Common myeloid progenitor, CD34-positive (primary cell): ENCODE measurements around the gene RAB10.
A peak's percentile ranks its signal among the peaks of the same experiment; 100 is the strongest.

Source experiments
- CTCF ChIA-PET: fragments of 350-600 bp; sonication (Branson Sonifier 250); formaldehyde crosslinking; loops from one replicate; lab custom pipeline; 2021; ENCODE audit warnings: antibody characterized with exemption; lab: Charles Lee
- POLR2A ChIA-PET: fragments of 350-600 bp; sonication (Branson Sonifier 250); formaldehyde crosslinking; loops from one replicate; lab custom pipeline; 2021; ENCODE audit warnings: antibody characterized with exemption; lab: Charles Lee
- DNase-seq, 3 donors: peaks; one replicate each; pipeline versions ENCODE4 v3.0.0 to v3.0.0-alpha.2; 2013
- H3K27ac ChIP-seq, 2 experiments: 1 replicate in 1 of 2; 2 replicates in 1 of 2; pipeline ENCODE4 v1.7.0; 2013; ENCODE audit warnings: inconsistent platforms in 2 of 2, low read length in 2 of 2, mild to moderate bottlenecking in 2 of 2, low read depth in 1 of 2, moderate library complexity in 1 of 2; ENCODE audit not compliant: severe bottlenecking in 2 of 2, insufficient read depth in 1 of 2, poor library complexity in 1 of 2
- H3K27me3 ChIP-seq, 5 experiments: replicated peaks in 2 of 5; 1 replicate in 3 of 5; 2 replicates in 2 of 5; pipeline versions ENCODE4 v1.6.1 to v1.7.0; 2013; ENCODE audit warnings: low read length in 4 of 5, mild to moderate bottlenecking in 2 of 5, moderate library complexity in 2 of 5, inconsistent platforms in 1 of 5; ENCODE audit not compliant: insufficient read depth in 5 of 5, control insufficient read depth in 4 of 5
- H3K36me3 ChIP-seq, 4 experiments: 1 replicate in 2 of 4; 2 replicates in 2 of 4; pipeline versions ENCODE4 v1.6.1 to v1.7.0; 2013; ENCODE audit warnings: low read length in 3 of 4, control low read depth in 1 of 4, mild to moderate bottlenecking in 1 of 4; ENCODE audit not compliant: control insufficient read depth in 4 of 4, insufficient read depth in 4 of 4
- H3K4me1 ChIP-seq, 4 experiments: 1 replicate in 3 of 4; 2 replicates in 1 of 4; pipeline versions ENCODE4 v1.6.1 to v1.7.1; 2013; ENCODE audit warnings: low read length in 3 of 4, mild to moderate bottlenecking in 3 of 4, control low read depth in 1 of 4, inconsistent platforms in 1 of 4, moderate library complexity in 1 of 4; ENCODE audit not compliant: control insufficient read depth in 4 of 4, insufficient read depth in 4 of 4; ENCODE audit errors: control extremely low read depth in 1 of 4
- H3K4me3 ChIP-seq, 7 experiments: 1 replicate in 4 of 7; 2 replicates in 3 of 7; pipeline versions ENCODE4 v1.5.1 to v1.7.0; 2013; ENCODE audit warnings: mild to moderate bottlenecking in 7 of 7, low read length in 6 of 7, moderate library complexity in 6 of 7, inconsistent platforms in 2 of 7, low read depth in 2 of 7, control low read depth in 1 of 7; ENCODE audit not compliant: insufficient read depth in 4 of 7, control insufficient read depth in 1 of 7; ENCODE audit errors: extremely low read depth in 1 of 7
- H3K9me3 ChIP-seq, 5 experiments: 1 replicate in 4 of 5; 2 replicates in 1 of 5; pipeline versions ENCODE4 v1.6.1 to v1.7.1; 2013; ENCODE audit warnings: low read length in 4 of 5, mild to moderate bottlenecking in 2 of 5, inconsistent platforms in 1 of 5, low read depth in 1 of 5, moderate library complexity in 1 of 5; ENCODE audit not compliant: control insufficient read depth in 4 of 5, insufficient read depth in 2 of 5; ENCODE audit errors: control extremely low read depth in 1 of 5
- WGBS: methylation state at CpG from one replicate; pipeline ENCODE4 v1.1.5; 2013; ENCODE audit not compliant: insufficient coverage; 5-methylcytosine and 5-hydroxymethylcytosine counted together

The RAB10 gene

DNA sequence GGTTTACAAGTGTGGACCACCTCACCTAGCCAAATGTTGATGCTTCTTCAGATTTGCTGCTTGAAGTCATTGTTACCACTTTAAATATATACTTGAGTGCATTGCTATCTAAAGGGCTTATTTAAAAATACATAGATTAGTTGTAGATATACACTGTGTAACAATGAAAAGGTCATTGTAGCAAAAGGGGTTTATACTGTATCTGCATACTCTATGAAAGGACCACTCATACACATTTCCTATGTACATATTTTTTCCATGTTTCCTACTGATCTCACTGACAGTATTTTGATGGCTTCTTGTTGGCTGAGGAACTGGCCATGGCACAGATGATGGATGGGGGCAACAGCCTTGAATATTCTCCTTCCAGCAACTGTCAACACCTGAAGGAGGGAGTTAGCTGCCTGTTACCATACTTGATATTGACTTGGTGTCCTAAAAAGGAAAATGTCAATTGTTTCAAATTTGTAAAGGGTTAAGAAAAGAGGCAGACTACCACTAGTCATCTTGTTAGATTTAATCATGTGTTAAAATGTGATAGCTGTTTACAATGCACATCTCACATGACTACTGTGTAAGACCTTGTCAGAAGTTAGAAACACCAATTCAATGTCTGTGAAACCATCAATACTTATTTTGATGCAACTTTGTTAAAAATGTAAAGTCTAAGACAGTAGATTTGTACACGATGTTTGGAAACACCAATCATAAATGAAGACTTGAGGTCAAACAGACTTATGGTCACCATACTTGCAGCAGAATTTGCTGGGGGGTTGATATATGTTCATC lies 33.5 kb downstream of the RAB10 start:
- Histone ChIP-seq H3K9me3 (no peaks in the 10 kb centered on the region), H3K4me3 (no peak overlapping the region), H3K27ac (peak overlapping the region; percentile 21 to 89), H3K4me1 (peaks cover 7 to 58% (median 29%) of the 10 kb centered on the region in 4 experiments), H3K36me3 (peaks cover 0 to 2% (median 0%) of the 10 kb centered on the region in 4 experiments), H3K27me3 (no peaks in the 10 kb centered on the region)
- no peak for DNase-seq
- CTCF ChIA-PET: interaction anchor here (1.4 kb wide), 1 partner anchor 8 kb away, joined by 4 read pairs; no protein-coding TSS in a partner anchor
- no CpG with 5 or more reads among the region's 1 CpG for WGBS
- POLR2A ChIA-PET: no interaction called here

DNA sequence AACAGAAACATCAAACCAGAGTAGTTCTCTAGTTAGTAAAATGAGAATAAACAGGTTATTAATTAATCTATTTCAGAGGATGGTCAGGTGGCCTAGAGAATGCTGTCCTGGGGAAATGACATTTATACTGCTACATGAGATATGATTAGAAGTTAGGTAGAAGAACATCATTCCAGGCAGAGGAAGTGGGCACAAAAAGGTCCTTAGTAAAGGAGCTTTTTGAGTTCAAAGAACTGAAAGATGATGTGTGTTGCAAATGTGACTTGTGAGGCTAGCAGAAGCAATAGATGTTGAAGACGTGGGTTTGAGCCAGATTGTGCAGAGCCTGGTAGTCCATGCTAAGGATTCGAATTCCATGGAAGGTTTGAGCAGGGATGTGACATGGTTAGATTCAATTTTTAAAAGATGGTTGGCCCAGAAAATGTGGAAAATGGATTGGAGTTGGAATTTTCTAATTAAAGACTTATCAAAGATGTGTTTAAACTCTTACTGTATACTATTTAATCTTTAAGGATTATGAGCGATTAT lies 34.2 kb downstream of the RAB10 start:
- DNase-seq: peak in 2 of 3 donors; percentile 30 to 42

DNA sequence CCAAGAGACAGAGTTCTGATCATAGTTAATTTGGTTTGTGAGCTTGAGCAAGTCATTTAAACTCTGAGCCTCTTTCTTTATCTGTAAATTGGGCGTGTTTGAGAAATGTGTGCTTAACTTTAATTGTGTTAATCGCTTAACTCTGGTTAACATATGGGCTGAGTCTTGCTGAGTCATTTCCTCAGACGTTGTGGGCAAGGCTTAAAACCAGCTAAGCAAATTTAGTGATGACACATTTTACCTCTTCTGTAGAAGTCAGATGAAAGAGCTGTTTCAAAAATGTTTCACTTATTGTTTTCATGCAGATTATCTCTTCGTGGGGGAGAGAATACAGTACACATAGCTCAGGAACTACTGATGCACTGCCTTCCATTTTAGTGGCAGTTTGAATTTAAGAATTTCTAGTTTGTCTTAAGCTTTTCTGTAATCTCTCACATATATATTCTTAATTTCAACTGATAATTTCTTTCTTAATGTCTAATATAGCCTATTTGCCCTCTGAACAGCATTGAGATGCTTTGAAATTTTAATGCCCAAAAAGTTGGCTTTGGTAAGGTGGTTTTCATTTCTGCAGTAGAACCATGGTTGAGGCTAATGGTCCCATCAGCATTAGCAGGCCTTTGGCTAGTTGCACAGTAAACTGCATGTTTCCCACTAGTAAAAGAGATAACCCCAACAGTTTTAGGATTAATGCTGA lies 34.9 kb downstream of the RAB10 start:
- Histone ChIP-seq H3K36me3 (peaks cover 0 to 2% (median 0%) of the 10 kb centered on the region in 4 experiments), H3K27me3 (no peaks in the 10 kb centered on the region), H3K9me3 (no peaks in the 10 kb centered on the region), H3K4me3 (peak overlapping the region in 4 of 7 experiments; percentile 32 to 57 (median 40)), H3K4me1 (peaks cover 7 to 66% (median 31%) of the 10 kb centered on the region in 4 experiments), H3K27ac (peak overlapping the region; percentile 61 to 89)
- POLR2A ChIA-PET: interaction anchor here (0.9 kb wide), 1 partner anchor 18 kb away, joined by 3 read pairs; no protein-coding TSS in a partner anchor
- CTCF ChIA-PET: interaction anchor here (0.6 to 2.0 kb wide), 7 partner anchors 9 to 77 kb away, joined by 3 to 5 read pairs (median 4); no protein-coding TSS in a partner anchor
- 0% methylated on average over 1 of the region's 4 CpGs for WGBS
- peak; percentile 94 to 98 (median 98) for DNase-seq

More for the DNA sequence above, 34.2 kb downstream of the RAB10 start:
- H3K36me3 ChIP-seq: peaks cover 0 to 2% (median 0%) of the 10 kb centered on the region in 4 experiments
- peak overlapping the region in 2 of 7 experiments; percentile 2 to 45 for H3K4me3 ChIP-seq
- H3K4me1 ChIP-seq: peaks cover 7 to 61% (median 29%) of the 10 kb centered on the region in 4 experiments
- peak overlapping the region; percentile 21 to 89 for H3K27ac ChIP-seq
- CTCF ChIA-PET: interaction anchor here (0.6 to 1.4 kb wide), 3 partner anchors 8 to 24 kb away, joined by 3 to 4 read pairs (median 4); no protein-coding TSS in a partner anchor
- POLR2A ChIA-PET: interaction anchor here (0.9 kb wide), 1 partner anchor 18 kb away, joined by 3 read pairs; no protein-coding TSS in a partner anchor
- H3K9me3 ChIP-seq: no peaks in the 10 kb centered on the region
- WGBS: 100% methylated on average over 1 of the region's 3 CpGs
- H3K27me3 ChIP-seq: no peaks in the 10 kb centered on the region

DNA sequence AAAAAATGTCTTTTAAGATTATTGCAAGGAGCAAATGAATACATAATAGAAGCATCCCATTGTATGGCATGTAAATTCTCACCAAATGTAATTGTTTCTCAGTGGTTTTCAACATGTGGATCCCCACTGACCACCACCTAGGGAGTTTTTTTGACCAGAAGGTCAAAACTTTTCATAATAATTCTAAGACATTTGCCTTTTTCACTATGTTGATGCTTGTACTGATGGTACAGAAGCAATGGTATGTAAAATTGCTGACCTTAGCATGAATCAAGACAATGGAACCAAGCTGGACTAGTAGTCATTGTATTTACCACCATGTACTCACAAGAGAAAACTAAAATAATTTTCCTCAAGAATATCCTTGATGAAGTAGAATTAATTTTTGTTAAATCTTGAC lies 36.8 kb downstream of the RAB10 start:
- ChIA-PET CTCF (interaction anchor here (0.8 to 2.0 kb wide), 7 partner anchors 8 to 114 kb away, joined by 3 to 5 read pairs (median 4); no protein-coding TSS in a partner anchor), POLR2A (no interaction called here)
- no peak for DNase-seq
- no peaks in the 10 kb centered on the region for H3K27me3 ChIP-seq
- no peaks in the 10 kb centered on the region for H3K36me3 ChIP-seq
- H3K9me3 ChIP-seq: no peaks in the 10 kb centered on the region
- no peak overlapping the region for H3K4me3 ChIP-seq
- H3K27ac ChIP-seq: no peak overlapping the region
- H3K4me1 ChIP-seq: peaks cover 7 to 60% (median 30%) of the 10 kb centered on the region in 4 experiments

DNA sequence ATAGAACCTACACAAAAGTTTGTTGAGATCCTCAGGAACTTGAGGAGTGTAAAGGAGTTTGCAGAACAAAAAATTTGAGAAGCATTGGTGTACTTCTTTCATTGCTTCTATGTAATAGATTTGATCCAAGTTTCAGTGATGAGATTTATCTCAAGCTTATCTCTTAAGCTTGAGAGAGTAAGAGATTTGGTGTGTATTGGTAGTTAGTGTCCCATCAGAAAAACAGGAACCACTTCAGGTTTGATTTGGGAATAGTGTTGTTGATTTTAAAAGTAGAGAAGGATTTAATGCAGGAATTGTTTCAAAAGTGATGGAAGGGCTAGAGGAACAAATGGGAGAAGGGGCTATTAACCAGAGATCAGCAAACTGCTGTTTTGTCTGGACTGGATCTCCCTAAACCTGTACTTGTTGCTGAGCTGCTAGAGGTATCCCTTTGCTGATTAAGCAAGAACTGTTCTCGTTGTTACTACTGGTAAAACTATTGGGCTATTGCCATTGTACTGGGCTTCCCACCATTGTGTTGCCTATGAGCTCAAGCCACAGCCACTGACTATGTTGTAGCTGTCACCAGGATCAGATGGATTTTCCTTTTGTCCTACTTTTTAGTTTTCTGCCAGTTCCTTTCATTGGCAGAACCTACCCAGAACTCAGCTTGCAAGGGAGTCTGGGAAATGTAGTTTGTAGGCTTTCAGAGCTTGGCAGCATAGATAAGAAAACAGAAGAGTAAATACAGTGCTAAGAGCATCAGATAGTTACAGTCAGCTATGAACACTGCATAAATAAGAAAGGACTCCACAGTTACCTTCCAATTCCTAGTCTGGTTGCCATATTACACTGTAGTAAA lies 39.3 kb downstream of the RAB10 start:
- no peaks in the 10 kb centered on the region for H3K27me3 ChIP-seq
- H3K36me3 ChIP-seq: no peaks in the 10 kb centered on the region
- H3K27ac ChIP-seq: no peak overlapping the region
- H3K4me3 ChIP-seq: peak overlapping the region in 1 of 7 experiments; percentile 5
- peaks cover 4 to 39% (median 23%) of the 10 kb centered on the region in 4 experiments for H3K4me1 ChIP-seq
- DNase-seq: no peak
- 82% methylated on average over 1 of the region's 1 CpG for WGBS
- POLR2A ChIA-PET: no interaction called here
- CTCF ChIA-PET: interaction anchor here (0.6 to 2.4 kb wide), 10 partner anchors 9 to 841 kb away, joined by 3 to 12 read pairs (median 4); no protein-coding TSS in a partner anchor
- H3K9me3 ChIP-seq: no peaks in the 10 kb centered on the region

DNA sequence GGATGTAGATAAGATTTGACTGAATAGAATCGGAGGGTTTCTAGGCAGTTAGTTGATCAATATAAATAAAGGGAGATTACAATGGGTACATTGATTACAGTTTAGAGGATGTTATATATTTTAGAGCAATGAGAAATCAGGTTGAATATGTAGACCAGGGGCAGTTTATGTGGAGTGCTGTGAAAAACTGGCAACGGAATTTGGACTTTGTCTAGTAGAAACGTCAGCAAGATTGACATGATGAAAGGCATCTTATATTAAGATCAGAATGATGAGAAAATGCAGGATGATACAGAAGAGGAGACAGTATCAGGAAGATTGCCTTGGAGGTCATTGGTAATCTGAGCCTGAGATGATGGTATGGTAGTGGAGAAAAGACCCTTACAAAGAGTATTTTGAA lies 39.9 kb downstream of the RAB10 start:
- CTCF ChIA-PET: interaction anchor here (0.6 to 2.4 kb wide), 8 partner anchors 9 to 840 kb away, joined by 3 to 12 read pairs (median 4); no protein-coding TSS in a partner anchor
- no peak for DNase-seq
- Histone ChIP-seq H3K4me3 (no peak overlapping the region), H3K36me3 (no peaks in the 10 kb centered on the region), H3K27ac (no peak overlapping the region), H3K4me1 (peaks cover 0 to 32% (median 18%) of the 10 kb centered on the region in 4 experiments), H3K9me3 (no peaks in the 10 kb centered on the region), H3K27me3 (no peaks in the 10 kb centered on the region)
- POLR2A ChIA-PET: no interaction called here
- WGBS: 98% methylated on average over 3 of the region's 3 CpGs
